HG02759 (cell line): ENCODE results near the gene PTDSS2.

Source experiments
- ATAC-seq: cut with Tn5 transposase; IDR thresholded peaks from one replicate; pipeline ENCODE4 v1.9.1; 2021; ENCODE audit warnings: mild to moderate bottlenecking, moderate library complexity; ENCODE audit not compliant: unreplicated experiment

The PTDSS2 gene

DNA sequence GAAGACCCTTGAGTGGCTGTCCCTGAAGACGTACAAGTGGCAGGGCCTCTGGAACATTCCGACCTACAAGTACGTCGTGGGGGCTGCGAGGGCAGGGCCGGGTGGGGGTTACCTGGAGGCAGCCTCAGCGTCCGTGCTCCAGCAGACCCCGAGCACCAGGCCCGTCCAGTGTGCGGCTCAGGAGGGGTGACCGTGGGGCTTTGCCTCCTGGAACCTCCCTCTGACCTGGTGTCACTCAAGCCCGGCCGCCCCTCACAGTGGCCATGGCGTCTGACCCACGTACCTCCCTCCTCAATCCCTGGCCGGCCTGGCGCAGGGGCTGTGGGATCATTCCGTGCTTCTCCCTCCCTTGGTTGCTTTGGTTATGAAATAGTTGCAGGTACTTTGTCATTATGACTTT lies 38.5 kb downstream of the PTDSS2 start:
- no peak for ATAC-seq

- no peak for ATAC-seq
Observed at GRCh38 chr11:488992-489391, 38.9 kb downstream of the PTDSS2 start.

GRCh38 chr11:489610-490185 lies 39.6 kb downstream of the PTDSS2 start:
- ATAC-seq, result no peak

- no peak for ATAC-seq
Observed at GRCh38 chr11:490186-490929, 40.3 kb downstream of the PTDSS2 start.

DNA sequence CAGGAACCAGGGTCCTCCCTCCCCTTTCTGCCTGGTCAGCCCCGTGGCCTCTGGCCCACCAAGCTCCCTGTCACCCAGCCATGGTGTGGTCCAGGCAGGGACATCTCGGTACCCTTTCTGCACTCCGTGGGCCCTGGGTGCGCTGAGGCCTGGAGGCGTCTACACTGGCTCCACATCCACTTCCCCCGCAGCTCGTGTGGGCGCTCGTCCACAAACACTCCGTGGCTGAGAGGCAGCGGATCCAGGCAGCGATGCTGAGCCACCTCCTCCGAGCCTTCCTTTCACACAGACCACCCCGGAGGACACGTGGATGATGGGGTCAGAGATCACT lies 40.8 kb downstream of the PTDSS2 start:
- no peak for ATAC-seq

- ATAC-seq, result no peak
Observed at GRCh38 chr11:491358-491757, 41.3 kb downstream of the PTDSS2 start.

GRCh38 chr11:492427-493226 lies 42.5 kb downstream of the PTDSS2 start:
- ATAC-seq, result no peak

GRCh38 chr11:494761-495536 lies 44.9 kb downstream of the PTDSS2 start:
- ATAC-seq, result no peak

GRCh38 chr11:495537-495931 lies 45.5 kb downstream of the PTDSS2 start:
- no peak for ATAC-seq

GRCh38 chr11:496834-497564 lies 46.9 kb downstream of the PTDSS2 start:
- no peak for ATAC-seq

DNA sequence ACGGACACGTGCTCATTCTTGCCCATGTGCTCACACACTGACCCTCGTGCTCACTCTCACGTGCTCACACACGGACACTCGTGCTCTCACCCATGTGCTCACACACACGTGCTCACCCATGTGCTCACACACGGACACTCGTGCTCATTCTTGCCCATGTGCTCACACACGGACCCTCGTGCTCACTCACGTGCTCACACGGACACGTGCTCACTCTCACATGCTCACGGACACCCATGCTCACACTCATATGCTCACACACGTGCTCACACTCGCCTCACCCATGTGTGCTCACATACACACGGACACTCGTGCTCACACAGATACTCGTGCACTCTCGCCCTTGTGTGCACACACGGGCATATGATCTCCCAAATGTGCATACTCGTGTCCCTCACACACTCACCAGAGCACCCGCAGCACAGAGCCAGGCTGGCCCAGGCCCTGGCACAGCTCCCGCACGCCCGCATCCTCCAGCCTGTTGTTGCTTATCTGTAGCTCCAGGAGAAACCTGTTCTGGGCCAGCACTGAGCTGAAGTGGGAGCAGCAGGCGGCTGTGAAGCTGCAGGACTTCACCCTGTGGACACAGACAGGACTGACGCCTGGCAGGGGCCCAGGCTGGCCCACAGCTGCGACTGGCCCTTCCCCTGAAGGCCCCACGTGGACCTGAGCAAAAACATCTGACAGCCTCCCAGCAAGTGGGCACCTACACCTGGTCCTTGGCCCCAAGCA lies 47.7 kb downstream of the PTDSS2 start:
- no peak for ATAC-seq

GRCh38 chr11:498297-499181 lies 48.5 kb downstream of the PTDSS2 start:
- ATAC-seq, result no peak

GRCh38 chr11:499201-500076 lies 49.4 kb downstream of the PTDSS2 start:
- ATAC-seq, result no peak

DNA sequence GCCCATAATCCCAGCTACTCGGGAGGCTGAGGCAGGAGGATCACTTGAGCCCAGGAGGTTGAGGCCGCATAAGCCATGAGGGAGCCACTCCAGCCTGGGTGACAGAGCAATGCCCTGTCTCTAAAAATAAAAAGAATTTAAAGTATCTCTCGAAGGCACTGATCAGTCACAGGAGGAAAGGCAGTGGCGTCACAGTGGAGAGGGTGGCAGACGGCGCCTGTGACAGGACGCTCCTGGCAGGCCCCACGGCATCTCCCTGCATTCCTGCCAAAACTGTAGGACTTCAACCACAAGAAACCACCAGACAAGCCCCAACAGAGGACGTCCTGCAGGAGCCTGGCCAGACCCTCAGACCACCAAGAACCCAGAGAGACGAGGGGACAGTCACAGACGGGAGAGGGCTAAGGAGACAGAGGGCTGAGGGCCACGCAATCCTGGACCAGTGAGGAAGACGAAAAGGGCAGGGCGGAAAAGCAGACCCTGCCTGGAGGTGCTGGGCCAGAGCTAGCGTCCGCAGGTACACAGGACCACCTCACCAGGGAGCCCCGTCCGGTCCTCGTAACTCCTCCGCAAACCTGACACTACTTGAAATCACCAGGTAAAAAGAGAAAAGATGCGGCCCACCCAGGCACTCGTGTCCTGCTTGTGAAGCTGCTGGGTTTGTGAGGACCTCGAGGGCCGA lies 51.1 kb downstream of the PTDSS2 start:
- ATAC-seq, result no peak

DNA sequence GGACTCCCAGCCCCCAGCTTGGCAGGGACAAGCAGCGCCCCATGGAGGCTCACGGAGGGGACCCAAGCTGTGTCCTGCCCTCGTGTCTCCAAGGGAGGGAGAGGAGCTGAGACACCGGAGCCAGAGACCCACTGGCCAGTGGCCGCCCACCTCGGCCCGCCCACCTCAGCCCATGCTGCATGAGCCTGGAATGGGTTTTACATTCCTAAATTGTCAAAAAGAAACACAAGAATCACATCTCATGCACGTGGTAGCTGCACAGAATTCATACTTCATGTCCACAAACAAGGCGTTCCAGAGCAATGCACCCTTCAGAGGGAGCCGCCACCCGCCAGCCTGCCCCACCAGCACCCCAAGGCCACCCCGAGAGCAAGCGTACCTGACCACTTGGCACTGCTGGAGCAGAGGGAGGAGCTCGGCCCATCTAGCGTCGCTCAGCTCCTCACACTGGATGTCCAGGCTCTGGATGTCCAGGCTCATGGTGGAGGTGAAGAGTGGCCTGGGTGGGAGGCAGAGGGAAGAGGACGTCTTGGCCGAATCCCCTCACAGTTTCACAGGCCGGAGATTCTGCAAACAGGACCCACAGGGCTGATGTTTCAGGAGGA lies 51.7 kb downstream of the PTDSS2 start:
- ATAC-seq, result no peak

- ATAC-seq, result no peak
Observed at GRCh38 chr11:502288-503178, 52.5 kb downstream of the PTDSS2 start.
